ENCODE results near the gene EGFL7. TPM values are rescaled to one million over a fixed set of nuclear protein-coding genes. Genes with fewer than 3 reads are reported as not detected.
"Not testable (repeated sequence)": the region's sequence is repeated elsewhere in the genome, so short reads cannot be mapped to it uniquely, and the experiment has no call there.

Gene EGFL7
- total RNA-seq, 1 donor from 2014 or later: 272 TPM

GRCh38 chr9:136711219-136711648, 48.5 kb downstream of the EGFL7 start:
- not testable (repeated sequence) for H3K4me3 ChIP-seq

GRCh38 chr9:136711751-136712689, 49.3 kb downstream of the EGFL7 start, which contains the start of gene DIPK1B:
TSS of gene DIPK1B (plus strand) at chr9:136712572. CDS start at chr9:136712666, 94 bp downstream.
- H3K4me1 ChIP-seq: peaks cover 20% of the 10 kb centered on the region
- TF ChIP-seq POLR2A (IDR thresholded peaks at IDR 0.05) (no peak), CTCF (IDR thresholded peaks at IDR 0.05) (no peak), POLR2AphosphoS5 (IDR thresholded peaks at IDR 0.05; ENCODE audit: insufficient read depth in 1 of 2, low read depth in 1 of 2) (no peak)
- H3K9me3 ChIP-seq: no peaks in the 10 kb centered on the region
- H3K27ac ChIP-seq: no peak within 1 kb of the TSS
- peaks cover 3% of the 10 kb centered on the region for H3K27me3 ChIP-seq
- intact Hi-C loops (cut with DNase I): no loop called here
- DNase-seq (ENCODE audit: extremely low spot score in 2 of 2): no peak
- peak within 1 kb of the TSS; percentile 42 to 48 for H3K4me3 ChIP-seq
- no peaks in the 10 kb centered on the region for H3K36me3 ChIP-seq

More at GRCh38 chr9:136711219-136711648, 48.5 kb downstream of the EGFL7 start:
- H3K27me3 ChIP-seq; DNase-seq (ENCODE audit: extremely low spot score in 2 of 2); H3K9me3 ChIP-seq; intact Hi-C loops (cut with DNase I); H3K36me3 ChIP-seq; H3K27ac ChIP-seq: not testable (repeated sequence)
- TF ChIP-seq POLR2AphosphoS5 (IDR thresholded peaks at IDR 0.05; ENCODE audit: insufficient read depth in 1 of 2, low read depth in 1 of 2): peak in 1 of 2 donors; percentile 46
- peaks cover 20% of the 10 kb centered on the region for H3K4me1 ChIP-seq

GRCh38 chr9:136712690-136713544, 50.2 kb downstream of the EGFL7 start:
- Histone ChIP-seq H3K4me3 (peak overlapping the region; percentile 42 to 48), H3K4me1 (peaks cover 20% of the 10 kb centered on the region), H3K27ac (no peak overlapping the region), H3K9me3 (no peaks in the 10 kb centered on the region), H3K36me3 (no peaks in the 10 kb centered on the region), H3K27me3 (peaks cover 3% of the 10 kb centered on the region)
- TF ChIP-seq CTCF (IDR thresholded peaks at IDR 0.05): no peak
- TF ChIP-seq POLR2A (IDR thresholded peaks at IDR 0.05): no peak
- no peak for TF ChIP-seq POLR2AphosphoS5 (IDR thresholded peaks at IDR 0.05; ENCODE audit: insufficient read depth in 1 of 2, low read depth in 1 of 2)
- intact Hi-C loops (cut with DNase I): no loop called here
- DNase-seq (ENCODE audit: extremely low spot score in 2 of 2): no peak

- Histone ChIP-seq H3K4me1 (peaks cover 20% of the 10 kb centered on the region), H3K4me3 (peak overlapping the region in 1 of 2 donors; percentile 48), H3K9me3 (no peaks in the 10 kb centered on the region), H3K27ac (no peak overlapping the region), H3K27me3 (peaks cover 3% of the 10 kb centered on the region), H3K36me3 (no peaks in the 10 kb centered on the region)
- DNase-seq (ENCODE audit: extremely low spot score in 2 of 2): no peak
- TF ChIP-seq CTCF (IDR thresholded peaks at IDR 0.05): no peak
- no peak for TF ChIP-seq POLR2AphosphoS5 (IDR thresholded peaks at IDR 0.05; ENCODE audit: insufficient read depth in 1 of 2, low read depth in 1 of 2)
- no peak for TF ChIP-seq POLR2A (IDR thresholded peaks at IDR 0.05)
- intact Hi-C loops (cut with DNase I): no loop called here
Measured at GRCh38 chr9:136713550-136713949, 50.8 kb downstream of the EGFL7 start.

Measured in vagina (tissue), 2 donors.